Adrenal gland (tissue), 12 donors: ENCODE results near the gene ASTN2. TPM values are rescaled to one million over a fixed set of nuclear protein-coding genes. Genes with fewer than 3 reads are reported as not detected.

ENCODE experiments used
- DNase-seq, 7 donors: peaks; one replicate each; pipeline ENCODE4 v3.0.0-alpha.2; 2019 to 2020
- H3K27ac ChIP-seq, 5 donors: fragments of 200-600 bp; sonication (generic) in 4 of 5; 1 replicate in 3 of 5; 2 replicates in 2 of 5; pipeline versions ENCODE4 v1.5.1 to v1.8.0; 2016 to 2020; ENCODE audit warnings: mild to moderate bottlenecking in 1 of 5
- H3K27me3 ChIP-seq: fragments of 200-600 bp; 2 replicates; pipeline ENCODE4 v1.8.0; 2021
- H3K36me3 ChIP-seq, 2 donors: fragments of 200-600 bp; replicated peaks in 1 of 2; 1 replicate in 1 of 2; 2 replicates in 1 of 2; pipeline versions ENCODE4 v1.5.1 to v1.8.0; 2018 to 2022
- H3K4me1 ChIP-seq, 2 donors: fragments of 200-600 bp; replicated peaks in 1 of 2; 1 replicate in 1 of 2; 2 replicates in 1 of 2; pipeline versions ENCODE4 v1.5.1 to v1.8.0; 2018 to 2021
- H3K4me3 ChIP-seq, 4 donors: fragments of 200-600 bp; sonication (generic) in 3 of 4; one replicate each; pipeline ENCODE4 v1.5.1; 2016 to 2018
- H3K9me3 ChIP-seq, 3 donors: fragments of 200-600 bp; sonication (generic) in 1 of 3; replicated peaks in 1 of 3; 1 replicate in 2 of 3; 2 replicates in 1 of 3; pipeline versions ENCODE4 v1.5.1 to v1.8.0; 2016 to 2021
- CTCF ChIP-seq, 6 experiments: fragments of 450-650 bp in 4 of 6; fragments of 200-600 bp in 2 of 6; sonication (generic) in 1 of 6; IDR thresholded peaks; 1 replicate in 5 of 6; 2 replicates in 1 of 6; pipeline versions ENCODE4 v1.5.1 to v1.8.0; 2016 to 2021; ENCODE audit warnings: antibody characterized with exemption in 6 of 6, mild to moderate bottlenecking in 2 of 6, moderate library complexity in 1 of 6
- POLR2A ChIP-seq, 2 donors: fragments of 450-650 bp; IDR thresholded peaks; one replicate each; pipeline ENCODE4 v1.6.1; 2017; ENCODE audit warnings: antibody characterized with exemption in 2 of 2, mild to moderate bottlenecking in 2 of 2, moderate library complexity in 1 of 2
- WGBS, 4 donors: extraction: QIAGEN DNeasy Blood & Tissue Kit in 2 of 4; methylation state at CpG; one replicate each; pipeline versions ENCODE4 v1.1.5 to v1.1.7; 2013 to 2017; 5-methylcytosine and 5-hydroxymethylcytosine counted together
- intact Hi-C, 2 donors: fragments of 100-400 bp; cut with DNase I; formaldehyde crosslinking; loops; one replicate each; pipeline versions ENCODE4 v1.14.1 to v1.15.0; 2022 to 2023
- polyA plus RNA-seq, 3 donors: library from polyadenylated mRNA; stranded (reverse); fragments of 200-250 nt in 2 of 3; fragments of 350-450 nt in 1 of 3; fragmentation: Illumina TruSeq in 1 of 3; extraction: RNeasy Lipid Tissue Mini Kit (QIAGEN cat#74804) in 1 of 3; gene quantifications; one replicate each; pipeline ENCODE4 v1.2.3, GENCODE V29; 2013 to 2014
- total RNA-seq, 9 donors: library from RNA; depleted of rRNA in 4 of 9; stranded (reverse); fragments of >200 nt in 4 of 9; fragments of 120-200 nt in 1 of 9; fragmentation: NEBNext Ultra II Directional in 1 of 9; extraction: Animal tissue kit (Norgen Biotek cat#: 25700) in 1 of 9; gene quantifications; one replicate each; pipeline versions ENCODE4 v1.1.0 to v1.2.4, GENCODE V29; 2013 to 2023
- donor health status: healthy with polysubstance abuse.
- donor health status: Bipolar disorder and iron deficiency.
- donor health status: DM: yes; HTN: yes; CAD: no.
- donor health status: DM: no; HTN: no; CAD: no.
- donor health status: DM: no; HTN: no; CAD: no.
- donor health status: DM: yes; HTN: yes; CAD: no.

Gene ASTN2
- total and polyA plus RNA-seq, 12 donors = 2.5 to 15.6 (median 6.8) TPM

- no peak for DNase-seq
- no peaks in the 10 kb centered on the region for H3K4me1 ChIP-seq
- intact Hi-C loops = no loop called here
- peak overlapping the region in 1 of 5 donors; percentile 33 for H3K27ac ChIP-seq
- WGBS, 4 donors = 80 to 100% (median 88%) methylated on average over 1 of the region's 1 CpG; no CpG with 5 or more reads in 1 of the 4 donors
- no peaks in the 10 kb centered on the region for H3K27me3 ChIP-seq
- H3K9me3 ChIP-seq = no peaks in the 10 kb centered on the region
- TF ChIP-seq POLR2A (IDR thresholded peaks at IDR 0.05) (no peak), CTCF (IDR thresholded peaks at IDR 0.05) (no peak)
- no peaks in the 10 kb centered on the region for H3K36me3 ChIP-seq
- no peak overlapping the region for H3K4me3 ChIP-seq
These were observed 932.1 kb downstream of the ASTN2 start for GRCh38 chr9:116482740-116483139.

- Histone ChIP-seq H3K4me1 (peaks cover 0 to 5% of the 10 kb centered on the region in 2 donors), H3K4me3 (no peak overlapping the region), H3K9me3 (no peaks in the 10 kb centered on the region), H3K36me3 (no peaks in the 10 kb centered on the region), H3K27ac (no peak overlapping the region), H3K27me3 (no peaks in the 10 kb centered on the region)
- 90 to 95% (median 92%) methylated on average over 4 of the region's 4 CpGs for WGBS, 4 donors
- no peak for DNase-seq
- intact Hi-C loops = no loop called here
- no peak for TF ChIP-seq POLR2A (IDR thresholded peaks at IDR 0.05)
- TF ChIP-seq CTCF (IDR thresholded peaks at IDR 0.05) = no peak
These were observed 934.2 kb downstream of the ASTN2 start for GRCh38 chr9:116480700-116481099.

GRCh38 chr9:116479967-116480366 lies 934.9 kb downstream of the ASTN2 start:
- no peak for DNase-seq
- peaks cover 0 to 5% of the 10 kb centered on the region in 2 donors for H3K4me1 ChIP-seq
- intact Hi-C loops = no loop called here
- H3K27ac ChIP-seq = no peak overlapping the region
- no peaks in the 10 kb centered on the region for H3K9me3 ChIP-seq
- H3K4me3 ChIP-seq = no peak overlapping the region
- H3K36me3 ChIP-seq = no peaks in the 10 kb centered on the region
- no peak for TF ChIP-seq CTCF (IDR thresholded peaks at IDR 0.05)
- no peak for TF ChIP-seq POLR2A (IDR thresholded peaks at IDR 0.05)
- no peaks in the 10 kb centered on the region for H3K27me3 ChIP-seq

GRCh38 chr9:116479056-116479544 lies 935.8 kb downstream of the ASTN2 start:
- no peaks in the 10 kb centered on the region for H3K9me3 ChIP-seq
- H3K4me1 ChIP-seq = peaks cover 0 to 5% of the 10 kb centered on the region in 2 donors
- no peak overlapping the region for H3K4me3 ChIP-seq
- no peak overlapping the region for H3K27ac ChIP-seq
- H3K27me3 ChIP-seq = no peaks in the 10 kb centered on the region
- intact Hi-C loops = no loop called here
- WGBS, 4 donors = 62 to 91% (median 86%) methylated on average over 1 of the region's 1 CpG
- TF ChIP-seq POLR2A (IDR thresholded peaks at IDR 0.05) (no peak), CTCF (IDR thresholded peaks at IDR 0.05) (no peak)
- DNase-seq = no peak
- no peaks in the 10 kb centered on the region for H3K36me3 ChIP-seq
